Panc1 (cell line): ENCODE results near the gene GTF3A.

Experiments used
- CTCF ChIP-seq: fragments of 450-650 bp; IDR thresholded peaks from 2 replicates; pipeline ENCODE4 v1.5.1; 2017; ENCODE audit warnings: mild to moderate bottlenecking
- SIN3A ChIP-seq: IDR thresholded peaks from 2 replicates; pipeline ENCODE4 v1.6.1; 2012; ENCODE audit warnings: low read depth, mild to moderate bottlenecking, low read length, moderate library complexity, borderline replicate concordance; ENCODE audit not compliant: insufficient read depth

DNA sequence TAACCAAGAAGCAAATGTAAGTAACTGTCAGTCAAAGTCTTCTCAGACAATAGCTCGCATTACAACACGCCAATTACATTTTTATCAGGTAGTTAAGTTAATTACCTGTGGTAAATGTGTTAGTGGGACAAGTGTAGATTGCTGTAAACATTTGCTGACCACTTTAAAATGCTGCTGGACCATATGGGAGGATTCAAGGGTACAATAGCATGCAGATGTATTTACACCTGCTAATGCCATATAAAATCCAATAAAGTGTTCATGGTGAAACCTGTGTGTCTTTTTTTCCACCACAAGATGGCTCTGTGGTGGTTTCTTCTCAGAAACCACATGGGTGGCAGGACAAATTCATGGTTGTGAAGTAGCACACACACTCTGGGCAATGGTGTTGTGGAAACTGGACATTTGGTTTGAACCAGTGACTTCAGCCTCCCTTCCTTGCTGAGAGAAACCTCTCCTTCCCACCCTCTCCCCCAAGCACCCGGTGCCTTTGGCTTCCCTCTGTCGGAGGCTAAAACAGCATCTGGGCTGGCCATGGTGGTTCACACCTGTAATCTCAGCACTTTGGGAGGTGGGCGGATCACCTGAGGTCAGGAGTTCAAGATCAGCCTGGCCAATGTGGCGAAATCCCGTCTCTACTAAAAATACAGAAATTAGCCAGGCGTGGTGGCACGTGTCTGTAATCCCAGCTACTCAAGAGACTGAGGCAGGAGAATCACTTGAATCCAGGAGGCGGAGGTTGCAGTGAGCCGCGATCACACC is 18.1 kb upstream of the GTF3A start:
- TF ChIP-seq CTCF (peak; percentile 71), SIN3A (no peak)
